Tibial artery (tissue), 4 donors: ENCODE results near the gene LYRM4.

Experiments
- DNase-seq, 2 donors: peaks; one replicate each; pipeline ENCODE4 v3.0.0-alpha.2; 2019
- H3K27ac ChIP-seq, 2 donors: fragments of 200-600 bp; sonication (generic) in 1 of 2; 1 replicate in 1 of 2; 2 replicates in 1 of 2; pipeline ENCODE4 v1.5.1; 2018 to 2019; ENCODE audit warnings: mild to moderate bottlenecking in 1 of 2
- H3K27me3 ChIP-seq, 2 donors: fragments of 200-600 bp; sonication (generic) in 1 of 2; one replicate each; pipeline versions ENCODE4 v1.5.1 to v1.6.0; 2016 to 2019
- H3K36me3 ChIP-seq, 3 donors: fragments of 200-600 bp; sonication (generic) in 2 of 3; one replicate each; pipeline ENCODE4 v1.5.1; 2016 to 2019; ENCODE audit warnings: mild to moderate bottlenecking in 2 of 3
- H3K4me1 ChIP-seq, 4 donors: fragments of 200-600 bp; sonication (generic) in 2 of 4; 1 replicate in 3 of 4; 2 replicates in 1 of 4; pipeline ENCODE4 v1.5.1; 2016 to 2019
- H3K4me3 ChIP-seq, 2 donors: fragments of 200-600 bp; sonication (generic) in 1 of 2; 1 replicate in 1 of 2; 2 replicates in 1 of 2; pipeline ENCODE4 v1.5.1; 2018 to 2019; ENCODE audit warnings: mild to moderate bottlenecking in 2 of 2
- H3K9me3 ChIP-seq, 3 donors: fragments of 200-600 bp; sonication (generic) in 1 of 3; one replicate each; pipeline ENCODE4 v1.5.1; 2016 to 2019
- intact Hi-C: fragments of 100-400 bp; cut with DNase I; formaldehyde crosslinking; loops from one replicate; pipeline ENCODE4 v1.15.0; 2023; ENCODE audit warnings: low total_unique reads
- TF ChIP-seq, protein P1 (sequence below), 2 experiments: fragments of 200-600 bp in 1 of 2; fragments of 450-650 bp in 1 of 2; IDR thresholded peaks; one replicate each; pipeline ENCODE4 v1.5.1; 2017 to 2019; ENCODE audit warnings: antibody characterized with exemption in 2 of 2, mild to moderate bottlenecking in 1 of 2, moderate library complexity in 1 of 2

LYRM4 gene

DNA sequence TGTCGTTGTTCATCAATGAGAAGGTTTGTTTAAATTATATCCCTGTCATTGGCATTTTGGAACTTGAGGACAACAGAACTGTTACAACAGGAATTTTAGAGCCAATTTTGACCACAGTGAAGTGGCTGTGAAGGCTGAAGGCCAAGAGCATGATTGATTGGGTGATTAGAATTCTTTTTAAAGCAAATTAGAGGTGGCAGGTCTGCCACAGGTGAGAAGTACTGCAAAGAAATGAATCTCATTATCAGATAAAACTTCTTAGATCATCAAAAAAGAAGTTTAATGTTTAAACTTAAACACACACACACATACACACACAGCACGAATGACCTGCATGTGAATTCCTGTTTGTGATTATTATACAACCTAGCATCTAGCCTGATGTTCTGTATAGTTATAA lies 32.9 kb upstream of the LYRM4 start:
- no peak for DNase-seq
- TF ChIP-seq, protein P1, sequence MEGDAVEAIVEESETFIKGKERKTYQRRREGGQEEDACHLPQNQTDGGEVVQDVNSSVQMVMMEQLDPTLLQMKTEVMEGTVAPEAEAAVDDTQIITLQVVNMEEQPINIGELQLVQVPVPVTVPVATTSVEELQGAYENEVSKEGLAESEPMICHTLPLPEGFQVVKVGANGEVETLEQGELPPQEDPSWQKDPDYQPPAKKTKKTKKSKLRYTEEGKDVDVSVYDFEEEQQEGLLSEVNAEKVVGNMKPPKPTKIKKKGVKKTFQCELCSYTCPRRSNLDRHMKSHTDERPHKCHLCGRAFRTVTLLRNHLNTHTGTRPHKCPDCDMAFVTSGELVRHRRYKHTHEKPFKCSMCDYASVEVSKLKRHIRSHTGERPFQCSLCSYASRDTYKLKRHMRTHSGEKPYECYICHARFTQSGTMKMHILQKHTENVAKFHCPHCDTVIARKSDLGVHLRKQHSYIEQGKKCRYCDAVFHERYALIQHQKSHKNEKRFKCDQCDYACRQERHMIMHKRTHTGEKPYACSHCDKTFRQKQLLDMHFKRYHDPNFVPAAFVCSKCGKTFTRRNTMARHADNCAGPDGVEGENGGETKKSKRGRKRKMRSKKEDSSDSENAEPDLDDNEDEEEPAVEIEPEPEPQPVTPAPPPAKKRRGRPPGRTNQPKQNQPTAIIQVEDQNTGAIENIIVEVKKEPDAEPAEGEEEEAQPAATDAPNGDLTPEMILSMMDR (IDR thresholded peaks at IDR 0.05): no peak
- H3K9me3 ChIP-seq: no peaks in the 10 kb centered on the region
- H3K27me3 ChIP-seq: no peaks in the 10 kb centered on the region
- intact Hi-C loops: no loop called here
- H3K27ac ChIP-seq: no peak overlapping the region
- no peak overlapping the region for H3K4me3 ChIP-seq
- H3K4me1 ChIP-seq: peaks cover 0 to 6% (median 0%) of the 10 kb centered on the region in 4 donors
- no peaks in the 10 kb centered on the region for H3K36me3 ChIP-seq

DNA sequence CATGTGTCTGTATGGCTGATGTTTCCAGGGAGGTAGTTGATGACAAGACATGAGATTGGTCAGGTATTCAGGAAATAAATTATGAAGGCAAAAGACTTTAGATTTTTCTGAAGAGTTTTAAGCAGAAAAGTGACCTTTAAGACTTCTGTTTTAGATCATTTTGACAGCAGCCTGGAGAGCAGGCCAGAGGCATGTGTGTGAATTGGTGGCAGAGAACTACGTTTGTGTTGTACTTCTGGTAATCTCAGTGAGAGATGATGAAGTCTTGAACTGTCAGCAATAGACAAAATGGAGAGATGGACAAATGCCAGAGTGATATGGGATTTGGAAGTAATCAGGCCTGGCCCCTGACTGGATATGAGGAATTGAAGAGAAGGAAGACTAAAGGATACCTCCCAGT lies 31.4 kb upstream of the LYRM4 start:
- no peak overlapping the region for H3K27ac ChIP-seq
- intact Hi-C loops: no loop called here
- H3K4me1 ChIP-seq: peaks cover 0 to 17% (median 5%) of the 10 kb centered on the region in 4 donors
- TF ChIP-seq, protein P1 (IDR thresholded peaks at IDR 0.05): no peak
- H3K36me3 ChIP-seq: no peaks in the 10 kb centered on the region
- H3K4me3 ChIP-seq: no peak overlapping the region
- DNase-seq: no peak
- H3K27me3 ChIP-seq: no peaks in the 10 kb centered on the region
- no peaks in the 10 kb centered on the region for H3K9me3 ChIP-seq

DNA sequence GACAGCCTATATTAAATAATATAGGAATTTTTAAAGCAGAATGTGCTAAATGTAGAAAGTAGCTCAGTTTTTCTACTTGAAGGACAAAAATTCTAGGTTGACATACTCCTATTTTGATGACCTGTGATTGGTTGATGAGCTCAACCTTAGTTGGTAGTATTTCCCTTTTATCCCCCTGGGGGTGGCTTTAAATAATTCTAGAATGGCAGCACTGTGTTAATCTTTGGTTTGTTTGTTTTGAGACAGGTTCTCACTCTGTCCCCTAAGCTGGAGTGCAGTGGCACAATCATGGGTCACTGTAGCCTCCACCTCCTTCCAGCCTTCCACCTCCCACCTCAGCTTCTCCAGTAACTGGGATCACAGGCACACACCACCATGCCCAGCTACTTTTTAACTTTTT lies 29.8 kb upstream of the LYRM4 start:
- TF ChIP-seq, protein P1 (IDR thresholded peaks at IDR 0.05): no peak

DNA sequence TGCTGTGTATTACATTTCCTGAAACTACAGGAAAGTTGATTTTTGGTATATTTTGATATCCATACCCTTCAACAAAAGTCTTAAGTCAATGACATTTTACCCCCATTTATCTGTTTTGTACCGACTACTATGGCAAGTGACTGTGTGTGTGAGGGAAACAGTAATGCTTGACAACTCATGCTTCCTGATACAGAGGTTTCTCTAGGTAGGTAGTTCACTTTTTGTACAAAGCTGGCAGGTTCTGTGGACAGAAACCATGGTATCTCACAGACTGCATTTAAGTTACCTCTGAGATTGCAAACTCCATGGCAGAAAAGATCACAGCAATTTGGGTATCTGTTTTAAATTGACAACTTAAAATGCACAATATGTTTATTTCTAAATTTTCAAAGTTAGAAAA lies 29.3 kb upstream of the LYRM4 start:
- H3K27me3 ChIP-seq: no peaks in the 10 kb centered on the region
- no peaks in the 10 kb centered on the region for H3K36me3 ChIP-seq
- intact Hi-C loops: no loop called here
- no peak overlapping the region for H3K4me3 ChIP-seq
- TF ChIP-seq, protein P1 (IDR thresholded peaks at IDR 0.05): no peak
- H3K9me3 ChIP-seq: no peaks in the 10 kb centered on the region
- DNase-seq: no peak
- H3K4me1 ChIP-seq: peaks cover 0 to 21% (median 8%) of the 10 kb centered on the region in 4 donors
- H3K27ac ChIP-seq: no peak overlapping the region

More for the DNA sequence above, 29.8 kb upstream of the LYRM4 start:
- no peak overlapping the region for H3K4me3 ChIP-seq
- DNase-seq: no peak
- H3K4me1 ChIP-seq: peaks cover 0 to 21% (median 8%) of the 10 kb centered on the region in 4 donors
- no peaks in the 10 kb centered on the region for H3K27me3 ChIP-seq
- no peak overlapping the region for H3K27ac ChIP-seq
- no peaks in the 10 kb centered on the region for H3K36me3 ChIP-seq
- no peaks in the 10 kb centered on the region for H3K9me3 ChIP-seq
- intact Hi-C loops: no loop called here

DNA sequence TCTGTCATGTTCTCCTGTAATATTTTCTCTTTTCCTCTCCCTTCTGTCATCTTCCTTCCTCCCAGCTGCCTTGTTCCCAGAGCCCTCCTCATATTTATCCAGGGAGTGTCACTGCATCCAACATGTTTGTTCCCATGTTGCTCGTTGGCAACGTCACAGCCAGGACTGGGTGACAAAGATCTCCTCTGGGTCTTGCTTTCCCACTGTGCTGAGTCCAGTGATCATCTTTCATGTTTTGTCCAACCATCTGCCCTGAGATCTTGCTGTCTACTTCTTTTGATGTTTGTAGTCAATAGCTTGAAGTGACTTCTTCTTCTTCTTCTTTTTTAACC lies 27.2 kb upstream of the LYRM4 start:
- Histone ChIP-seq H3K27ac (peak overlapping the region in 1 of 2 donors; percentile 4), H3K9me3 (no peaks in the 10 kb centered on the region), H3K4me3 (no peak overlapping the region), H3K27me3 (no peaks in the 10 kb centered on the region), H3K36me3 (no peaks in the 10 kb centered on the region), H3K4me1 (peaks cover 0 to 18% (median 8%) of the 10 kb centered on the region in 4 donors)
- intact Hi-C loops: no loop called here
- TF ChIP-seq, protein P1 (IDR thresholded peaks at IDR 0.05): no peak
- DNase-seq: no peak
